Stimulated activated CD8-positive, alpha-beta memory T cell treated with anti-CD3 and anti-CD28 coated beads, Interleukin-7, amount 100 ng/mL, for 1 hour (primary cell): ENCODE data around the gene XAB2.
"Not testable (repeated sequence)": the region's sequence is repeated elsewhere in the genome, so short reads cannot be mapped to it uniquely, and the experiment has no call there.

Experiments
- DNase-seq, 2 donors: peaks; one replicate each; pipeline ENCODE4 v3.0.0-alpha.2; 2020; ENCODE audit warnings: low read depth in 2 of 2

The XAB2 gene

DNA sequence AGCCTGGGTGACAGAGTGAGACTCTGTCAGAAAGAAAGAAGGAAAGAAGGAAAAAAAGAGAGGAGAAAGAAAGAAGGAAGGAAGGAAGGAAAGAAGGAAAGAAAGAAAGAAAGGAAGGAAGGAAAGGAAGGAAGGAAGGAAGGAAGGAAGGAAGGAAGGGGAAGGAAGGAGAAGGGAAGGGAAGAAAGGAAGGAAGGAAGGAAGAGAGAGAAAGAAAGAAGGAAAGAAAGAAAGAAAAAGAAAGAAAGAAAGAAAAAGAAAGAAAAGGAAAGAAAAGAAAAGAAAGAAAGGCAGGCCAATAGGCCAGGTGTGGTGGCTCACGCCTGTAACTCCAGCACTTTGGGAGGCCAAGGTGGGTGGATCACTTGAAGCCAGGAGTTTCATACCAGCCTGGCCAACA lies 51.9 kb downstream of the XAB2 start:
- not testable (repeated sequence) for DNase-seq

DNA sequence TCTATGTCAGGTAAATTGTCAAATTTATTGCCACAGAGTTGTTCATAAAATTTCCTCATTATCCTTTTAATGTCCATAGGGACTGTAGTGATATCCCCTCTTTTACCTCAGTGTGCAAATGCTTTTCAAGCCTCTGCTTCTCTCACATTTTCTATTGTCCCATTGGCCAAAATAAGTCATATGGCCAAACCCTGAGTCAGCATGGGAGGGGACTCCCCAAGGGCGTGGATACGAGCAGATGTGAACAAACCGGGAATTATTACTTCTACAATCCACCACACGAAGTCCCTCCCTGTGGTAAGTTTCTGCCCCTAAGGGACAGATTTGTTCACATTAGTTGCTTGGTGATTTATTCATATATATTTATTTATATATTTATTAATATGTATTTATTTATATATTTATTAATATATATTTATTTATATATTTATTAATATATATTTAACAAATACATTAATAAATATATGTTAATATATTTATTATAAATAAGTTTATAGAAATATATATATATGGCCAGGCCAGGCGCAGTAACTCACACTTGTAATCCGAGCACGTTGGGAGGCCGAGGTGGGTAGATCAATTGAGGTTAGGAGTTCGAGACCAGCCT lies 53.8 kb downstream of the XAB2 start:
- no peak for DNase-seq

DNA sequence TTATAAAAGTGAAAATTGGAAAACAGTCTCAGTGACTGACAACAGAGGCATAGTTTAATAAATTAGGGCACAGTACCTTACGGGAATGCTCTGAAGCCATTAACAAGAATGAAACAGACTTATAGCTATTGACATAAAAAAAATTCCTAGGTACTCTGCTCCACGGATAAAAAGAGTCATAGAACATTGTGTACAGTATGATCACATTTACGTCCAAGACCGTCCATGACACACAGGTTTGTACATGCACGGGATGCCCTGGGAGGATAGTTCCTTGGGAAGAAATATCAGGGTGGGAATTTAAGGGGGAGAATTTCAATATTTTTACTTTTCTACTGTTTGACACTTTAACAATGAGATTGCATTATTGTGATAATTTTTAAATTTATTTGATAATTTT lies 58.6 kb downstream of the XAB2 start:
- no peak for DNase-seq
